Measurements from ENCODE around the gene PRRG2.

DNA sequence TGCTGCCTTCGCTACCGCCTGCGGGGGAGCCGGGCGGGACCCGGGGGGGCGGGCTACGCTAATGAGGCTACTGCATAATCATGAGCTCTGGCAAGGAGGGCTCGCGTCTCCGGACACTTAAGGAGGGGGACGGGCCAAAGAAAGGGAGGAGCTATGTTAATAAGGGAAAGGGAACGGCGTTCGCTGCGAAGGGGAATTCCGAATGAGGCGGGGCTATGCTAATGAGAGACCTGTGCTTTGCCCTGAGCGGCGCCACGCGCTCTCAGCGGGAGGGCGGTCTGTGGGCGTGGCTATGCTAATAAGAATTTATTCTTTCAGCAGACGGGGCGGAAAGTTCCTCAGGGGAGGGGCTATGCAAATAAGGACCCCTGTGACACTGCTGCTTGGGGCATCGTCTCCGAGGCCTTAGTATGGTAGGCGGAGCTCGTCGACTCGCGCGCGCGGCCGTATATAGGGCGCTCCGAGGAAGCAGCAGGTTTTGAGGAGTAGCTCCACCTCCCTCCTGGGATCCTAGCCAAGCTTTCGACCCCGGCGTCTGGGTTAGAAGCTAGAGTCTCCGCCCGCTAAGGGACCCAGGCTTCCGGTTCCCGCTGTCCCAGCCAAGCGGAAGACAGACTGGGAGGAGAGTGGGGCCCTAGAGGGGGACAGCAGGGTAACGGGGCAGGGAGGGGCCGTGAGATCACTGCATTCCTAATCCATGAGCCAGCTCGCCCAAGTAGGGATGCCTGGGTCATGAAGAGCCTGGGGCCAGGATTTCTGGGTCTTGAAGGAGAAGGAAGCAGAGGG, 59.2 kb downstream of the PRRG2 start, which contains the start of gene RRAS:
- TF ChIP-seq POLR2AphosphoS5 (IDR thresholded peaks at IDR 0.05; ENCODE audit: low read depth, low read length) (peak; percentile 85), POLR2A (IDR thresholded peaks at IDR 0.05; ENCODE audit: low read depth, low read length) (peak; percentile 84), PAX5 (IDR thresholded peaks at IDR 0.05; ENCODE audit: insufficient read depth, low read length, severe bottlenecking) (no peak)

All from GM12891 (cell line).